ENCODE measurements around the gene MACROD2. TPM values are rescaled to one million over a fixed set of nuclear protein-coding genes. Genes with fewer than 3 reads are reported as not detected.

The MACROD2 gene
- total RNA-seq, 5 donors from 2014 or later (not counting 1 experiment from before 2014, with no cell fraction given) = 0.23 to 1.3 (median 0.51) TPM; not detected in 2

GRCh38 chr20:15848126-15848525, 1852.8 kb downstream of the MACROD2 start:
- Mint-ChIP-seq H3K36me3 (no peaks in the 10 kb centered on the region), H3K27me3 (no peaks in the 10 kb centered on the region), H3K9me3 (peaks cover 2 to 19% (median 17%) of the 10 kb centered on the region in 3 donors), H3K27ac (no peak overlapping the region), H3K4me3 (no peak overlapping the region), H3K4me1 (no peaks in the 10 kb centered on the region)
- ChIA-PET CTCF (no interaction called here), POLR2A (no interaction called here)
- H3K27me3 ChIP-seq (replicated peaks in 1 of 2; ENCODE audit: control insufficient read depth in 2 of 2, extremely low read depth in 1 of 2, insufficient read depth in 2 of 2, low read length in 1 of 2) = no peaks in the 10 kb centered on the region
- ATAC-seq (replicated peaks in 1 of 4) = no peak
- H3K36me3 ChIP-seq (ENCODE audit: control insufficient read depth in 2 of 2, extremely low read depth in 1 of 2, insufficient read depth in 1 of 2, low read length in 1 of 2) = no peaks in the 10 kb centered on the region
- no peaks in the 10 kb centered on the region for H3K9me3 ChIP-seq
- DNase-seq = no peak
- H3K27ac ChIP-seq (ENCODE audit: low read length) = no peak overlapping the region
- no peaks in the 10 kb centered on the region for H3K4me1 ChIP-seq (ENCODE audit: control insufficient read depth in 1 of 2, extremely low read depth in 1 of 2, insufficient read depth in 2 of 2, low read length in 2 of 2)
- H3K4me3 ChIP-seq (ENCODE audit: control insufficient read depth in 1 of 2, extremely low read depth in 1 of 2, low read length in 1 of 2) = no peak overlapping the region
- no CpG with 5 or more reads among the region's 3 CpGs for WGBS (ENCODE audit: insufficient coverage)

- CTCF ChIA-PET = no interaction called here
- DNase-seq (no peak), ATAC-seq (replicated peaks in 1 of 4) (no peak)
- 80% methylated on average over 8 of the region's 12 CpGs for WGBS (ENCODE audit: insufficient coverage)
- no peaks in the 10 kb centered on the region for H3K36me3 Mint-ChIP-seq
- Histone ChIP-seq H3K27ac (ENCODE audit: low read length) (no peak overlapping the region), H3K4me1 (ENCODE audit: control insufficient read depth in 1 of 2, extremely low read depth in 1 of 2, insufficient read depth in 2 of 2, low read length in 2 of 2) (no peaks in the 10 kb centered on the region), H3K36me3 (ENCODE audit: control insufficient read depth in 2 of 2, extremely low read depth in 1 of 2, insufficient read depth in 1 of 2, low read length in 1 of 2) (no peaks in the 10 kb centered on the region), H3K4me3 (ENCODE audit: control insufficient read depth in 1 of 2, extremely low read depth in 1 of 2, low read length in 1 of 2) (no peak overlapping the region), H3K27me3 (replicated peaks in 1 of 2; ENCODE audit: control insufficient read depth in 2 of 2, extremely low read depth in 1 of 2, insufficient read depth in 2 of 2, low read length in 1 of 2) (no peaks in the 10 kb centered on the region), H3K9me3 (no peaks in the 10 kb centered on the region)
- H3K27me3 Mint-ChIP-seq = no peaks in the 10 kb centered on the region
- no peak overlapping the region for H3K4me3 Mint-ChIP-seq
- POLR2A ChIA-PET = no interaction called here
- no peak overlapping the region for H3K27ac Mint-ChIP-seq
- H3K4me1 Mint-ChIP-seq = no peaks in the 10 kb centered on the region
- H3K9me3 Mint-ChIP-seq = peaks cover 2 to 19% (median 12%) of the 10 kb centered on the region in 3 donors
These were observed 1853.8 kb downstream of the MACROD2 start for GRCh38 chr20:15848995-15849610.

- no peak overlapping the region for H3K4me3 Mint-ChIP-seq
- ATAC-seq (replicated peaks in 1 of 4) (no peak), DNase-seq (no peak)
- no peak overlapping the region for H3K27ac Mint-ChIP-seq
- ChIA-PET CTCF (no interaction called here), POLR2A (no interaction called here)
- Histone ChIP-seq H3K27ac (ENCODE audit: low read length) (no peak overlapping the region), H3K9me3 (no peaks in the 10 kb centered on the region), H3K36me3 (ENCODE audit: control insufficient read depth in 2 of 2, extremely low read depth in 1 of 2, insufficient read depth in 1 of 2, low read length in 1 of 2) (no peaks in the 10 kb centered on the region), H3K4me1 (ENCODE audit: control insufficient read depth in 1 of 2, extremely low read depth in 1 of 2, insufficient read depth in 2 of 2, low read length in 2 of 2) (no peaks in the 10 kb centered on the region), H3K4me3 (ENCODE audit: control insufficient read depth in 1 of 2, extremely low read depth in 1 of 2, low read length in 1 of 2) (no peak overlapping the region), H3K27me3 (replicated peaks in 1 of 2; ENCODE audit: control insufficient read depth in 2 of 2, extremely low read depth in 1 of 2, insufficient read depth in 2 of 2, low read length in 1 of 2) (no peaks in the 10 kb centered on the region)
- H3K27me3 Mint-ChIP-seq = no peaks in the 10 kb centered on the region
- WGBS (ENCODE audit: insufficient coverage) = 47% methylated on average over 7 of the region's 11 CpGs
- H3K4me1 Mint-ChIP-seq = no peaks in the 10 kb centered on the region
- peaks cover 2 to 17% (median 9%) of the 10 kb centered on the region in 3 donors for H3K9me3 Mint-ChIP-seq
- H3K36me3 Mint-ChIP-seq = no peaks in the 10 kb centered on the region
These were observed 1856.4 kb downstream of the MACROD2 start for GRCh38 chr20:15851576-15852215.

GRCh38 chr20:15854911-15855310, 1859.6 kb downstream of the MACROD2 start:
- H3K9me3 ChIP-seq = no peaks in the 10 kb centered on the region
- H3K27me3 ChIP-seq (replicated peaks in 1 of 2; ENCODE audit: control insufficient read depth in 2 of 2, extremely low read depth in 1 of 2, insufficient read depth in 2 of 2, low read length in 1 of 2) = no peaks in the 10 kb centered on the region
- no peaks in the 10 kb centered on the region for H3K36me3 ChIP-seq (ENCODE audit: control insufficient read depth in 2 of 2, extremely low read depth in 1 of 2, insufficient read depth in 1 of 2, low read length in 1 of 2)
- H3K9me3 Mint-ChIP-seq = peaks cover 4 to 11% (median 5%) of the 10 kb centered on the region in 3 donors
- H3K4me1 ChIP-seq (ENCODE audit: control insufficient read depth in 1 of 2, extremely low read depth in 1 of 2, insufficient read depth in 2 of 2, low read length in 2 of 2) = no peaks in the 10 kb centered on the region
- peaks cover 0 to 2% (median 0%) of the 10 kb centered on the region in 3 donors for H3K4me1 Mint-ChIP-seq
- H3K27ac ChIP-seq (ENCODE audit: low read length) = no peak overlapping the region
- no peaks in the 10 kb centered on the region for H3K36me3 Mint-ChIP-seq
- WGBS (ENCODE audit: insufficient coverage) = no CpG with 5 or more reads among the region's 2 CpGs
- no peak overlapping the region for H3K4me3 Mint-ChIP-seq
- ATAC-seq (replicated peaks in 1 of 4) = no peak
- POLR2A ChIA-PET = no interaction called here
- CTCF ChIA-PET = no interaction called here
- DNase-seq = no peak
- H3K27ac Mint-ChIP-seq = no peak overlapping the region
- H3K4me3 ChIP-seq (ENCODE audit: control insufficient read depth in 1 of 2, extremely low read depth in 1 of 2, low read length in 1 of 2) = no peak overlapping the region
- no peaks in the 10 kb centered on the region for H3K27me3 Mint-ChIP-seq

- Histone ChIP-seq H3K36me3 (ENCODE audit: control insufficient read depth in 2 of 2, extremely low read depth in 1 of 2, insufficient read depth in 1 of 2, low read length in 1 of 2) (no peaks in the 10 kb centered on the region), H3K27ac (ENCODE audit: low read length) (no peak overlapping the region), H3K4me1 (ENCODE audit: control insufficient read depth in 1 of 2, extremely low read depth in 1 of 2, insufficient read depth in 2 of 2, low read length in 2 of 2) (no peaks in the 10 kb centered on the region), H3K27me3 (replicated peaks in 1 of 2; ENCODE audit: control insufficient read depth in 2 of 2, extremely low read depth in 1 of 2, insufficient read depth in 2 of 2, low read length in 1 of 2) (no peaks in the 10 kb centered on the region), H3K9me3 (no peaks in the 10 kb centered on the region), H3K4me3 (ENCODE audit: control insufficient read depth in 1 of 2, extremely low read depth in 1 of 2, low read length in 1 of 2) (no peak overlapping the region)
- ChIA-PET CTCF (no interaction called here), POLR2A (no interaction called here)
- ATAC-seq (replicated peaks in 1 of 4) (no peak), DNase-seq (no peak)
- no peaks in the 10 kb centered on the region for H3K36me3 Mint-ChIP-seq
- H3K4me1 Mint-ChIP-seq = peaks cover 0 to 2% (median 0%) of the 10 kb centered on the region in 3 donors
- no peak overlapping the region for H3K4me3 Mint-ChIP-seq
- WGBS (ENCODE audit: insufficient coverage) = 83% methylated on average over 4 of the region's 4 CpGs
- H3K9me3 Mint-ChIP-seq = peaks cover 4 to 7% (median 5%) of the 10 kb centered on the region in 3 donors
- no peak overlapping the region for H3K27ac Mint-ChIP-seq
- no peaks in the 10 kb centered on the region for H3K27me3 Mint-ChIP-seq
These were observed 1862.0 kb downstream of the MACROD2 start for GRCh38 chr20:15857173-15857784.

GRCh38 chr20:15859061-15859460, 1863.7 kb downstream of the MACROD2 start:
- no peaks in the 10 kb centered on the region for H3K36me3 ChIP-seq (ENCODE audit: control insufficient read depth in 2 of 2, extremely low read depth in 1 of 2, insufficient read depth in 1 of 2, low read length in 1 of 2)
- H3K4me3 ChIP-seq (ENCODE audit: control insufficient read depth in 1 of 2, extremely low read depth in 1 of 2, low read length in 1 of 2) = no peak overlapping the region
- no peak for DNase-seq
- no peaks in the 10 kb centered on the region for H3K27me3 ChIP-seq (replicated peaks in 1 of 2; ENCODE audit: control insufficient read depth in 2 of 2, extremely low read depth in 1 of 2, insufficient read depth in 2 of 2, low read length in 1 of 2)
- H3K36me3 Mint-ChIP-seq = no peaks in the 10 kb centered on the region
- ChIA-PET POLR2A (no interaction called here), CTCF (interaction anchor here in 1 of 2 donors (0.7 kb wide), 1 partner anchor 63 kb away, joined by 3 read pairs; no protein-coding TSS in a partner anchor)
- H3K27ac ChIP-seq (ENCODE audit: low read length) = no peak overlapping the region
- H3K9me3 Mint-ChIP-seq = peaks cover 5 to 12% (median 10%) of the 10 kb centered on the region in 3 donors
- no peak overlapping the region for H3K4me3 Mint-ChIP-seq
- H3K27ac Mint-ChIP-seq = no peak overlapping the region
- H3K4me1 ChIP-seq (ENCODE audit: control insufficient read depth in 1 of 2, extremely low read depth in 1 of 2, insufficient read depth in 2 of 2, low read length in 2 of 2) = no peaks in the 10 kb centered on the region
- H3K27me3 Mint-ChIP-seq = no peaks in the 10 kb centered on the region
- no peak for ATAC-seq (replicated peaks in 1 of 4)
- no peaks in the 10 kb centered on the region for H3K9me3 ChIP-seq
- no CpG with 5 or more reads among the region's 2 CpGs for WGBS (ENCODE audit: insufficient coverage)
- H3K4me1 Mint-ChIP-seq = peaks cover 0 to 2% (median 0%) of the 10 kb centered on the region in 3 donors

All from T-cell (primary cell).